MM.1S (cell line): ENCODE data around the gene ADPRS.

Experiments
- DNase-seq: peaks from one replicate; pipeline ENCODE4 v3.0.0-alpha.2; 2015
- H2AFZ ChIP-seq: fragments of 300-600 bp; sonication (generic); 2 replicates; pipeline ENCODE4 v1.6.0; 2016; ENCODE audit warnings: antibody characterized with exemption, low read length
- H3F3A ChIP-seq: fragments of 300-600 bp; sonication (generic); 2 replicates; pipeline ENCODE4 v1.6.1; 2016; ENCODE audit warnings: mild to moderate bottlenecking, antibody characterized with exemption, low read length, moderate library complexity, mixed read lengths; ENCODE audit not compliant: insufficient read depth
- H3K27ac ChIP-seq: fragments of 300-600 bp; sonication (generic); 2 replicates; pipeline ENCODE4 v1.5.1; 2016; ENCODE audit warnings: mild to moderate bottlenecking, low read length
- H3K27me3 ChIP-seq: fragments of 300-600 bp; sonication (generic); replicated peaks from 2 replicates; pipeline ENCODE4 v1.6.0; 2016; ENCODE audit warnings: low read length; ENCODE audit not compliant: insufficient read depth
- H3K36me3 ChIP-seq: fragments of 300-600 bp; sonication (generic); replicated peaks from 2 replicates; pipeline ENCODE4 v1.6.1; 2016; ENCODE audit warnings: mild to moderate bottlenecking, low read length, mixed read lengths; ENCODE audit not compliant: insufficient read depth
- H3K4me1 ChIP-seq: fragments of 300-600 bp; sonication (generic); 2 replicates; pipeline ENCODE4 v1.6.1; 2016; ENCODE audit warnings: low read length, mixed read lengths
- H3K4me2 ChIP-seq: fragments of 300-600 bp; sonication (generic); 2 replicates; pipeline ENCODE4 v1.6.0; 2016; ENCODE audit warnings: low read depth, low read length
- H3K4me3 ChIP-seq: fragments of 300-600 bp; sonication (generic); 2 replicates; pipeline ENCODE4 v1.5.1; 2016; ENCODE audit warnings: low read length, mixed read lengths
- H3K79me2 ChIP-seq: fragments of 300-600 bp; sonication (generic); 2 replicates; pipeline ENCODE4 v1.6.1; 2016; ENCODE audit warnings: mixed run types, low read length, mixed read lengths
- H3K9ac ChIP-seq: fragments of 300-600 bp; sonication (generic); 2 replicates; pipeline ENCODE4 v1.6.1; 2016; ENCODE audit warnings: low read length, mixed read lengths
- H3K9me2 ChIP-seq: fragments of 300-600 bp; sonication (generic); replicated peaks from 2 replicates; pipeline ENCODE4 v1.6.1; 2016; ENCODE audit warnings: mild to moderate bottlenecking, low read length, mixed read lengths; ENCODE audit not compliant: insufficient read depth
- H3K9me3 ChIP-seq: fragments of 300-600 bp; sonication (generic); replicated peaks from 2 replicates; pipeline ENCODE4 v1.6.1; 2016; ENCODE audit warnings: mild to moderate bottlenecking, low read length, mixed read lengths; ENCODE audit not compliant: insufficient read depth
- H4K20me1 ChIP-seq: fragments of 300-600 bp; sonication (generic); 2 replicates; pipeline ENCODE4 v1.6.1; 2016; ENCODE audit warnings: mild to moderate bottlenecking, low read length, moderate library complexity, mixed read lengths; ENCODE audit not compliant: insufficient read depth
- CTCF ChIP-seq: fragments of 300-600 bp; sonication (generic); IDR thresholded peaks from 2 replicates; pipeline ENCODE4 v1.5.1; 2016; ENCODE audit warnings: antibody characterized with exemption, low read length, mixed read lengths
- EZH2 ChIP-seq: fragments of 300-600 bp; sonication (generic); optimal IDR thresholded peaks from 2 replicates; pipeline ENCODE3; 2017; ENCODE audit warnings: low read depth, mild to moderate bottlenecking, antibody characterized with exemption, low read length, mixed read lengths
- EZH2phosphoT487 ChIP-seq: fragments of 300-600 bp; sonication (generic); IDR thresholded peaks from 2 replicates; pipeline ENCODE4 v1.6.1; 2018; ENCODE audit warnings: antibody characterized with exemption, low read length

Gene ADPRS

GRCh38 chr1:36114371-36114770 is 25.7 kb downstream of the ADPRS start:
- Histone ChIP-seq H2AFZ (no peak overlapping the region), H3K4me1 (no peaks in the 10 kb centered on the region), H3K4me2 (no peak overlapping the region)

GRCh38 chr1:36115200-36115669 is 26.5 kb downstream of the ADPRS start:
- H3K4me1 ChIP-seq, result no peaks in the 10 kb centered on the region
- no peaks in the 10 kb centered on the region for H4K20me1 ChIP-seq
- H3K27me3 ChIP-seq, result no peaks in the 10 kb centered on the region
- H3K9ac ChIP-seq, result no peak overlapping the region
- no peaks in the 10 kb centered on the region for H3K79me2 ChIP-seq
- DNase-seq, result no peak
- no peak overlapping the region for H3K27ac ChIP-seq
- no peak overlapping the region for H3K4me3 ChIP-seq
- H2AFZ ChIP-seq, result no peak overlapping the region
- H3K9me2 ChIP-seq, result no peaks in the 10 kb centered on the region
- TF ChIP-seq CTCF (no peak), EZH2 (no peak), EZH2phosphoT487 (no peak)
- H3K4me2 ChIP-seq, result no peak overlapping the region
- H3K36me3 ChIP-seq, result no peaks in the 10 kb centered on the region
- no peaks in the 10 kb centered on the region for H3F3A ChIP-seq
- no peaks in the 10 kb centered on the region for H3K9me3 ChIP-seq

More at GRCh38 chr1:36114371-36114770, 25.7 kb downstream of the ADPRS start:
- no peak overlapping the region for H3K27ac ChIP-seq
- H3K9me2 ChIP-seq, result no peaks in the 10 kb centered on the region
- no peak for TF ChIP-seq CTCF
- TF ChIP-seq EZH2, result no peak
- TF ChIP-seq EZH2phosphoT487, result no peak
- no peak overlapping the region for H3K4me3 ChIP-seq
- DNase-seq, result no peak
- no peaks in the 10 kb centered on the region for H3K36me3 ChIP-seq
- no peaks in the 10 kb centered on the region for H4K20me1 ChIP-seq
- no peaks in the 10 kb centered on the region for H3F3A ChIP-seq
- no peak overlapping the region for H3K9ac ChIP-seq
- no peaks in the 10 kb centered on the region for H3K79me2 ChIP-seq
- no peaks in the 10 kb centered on the region for H3K9me3 ChIP-seq
- H3K27me3 ChIP-seq, result no peaks in the 10 kb centered on the region

- Histone ChIP-seq H3K9me3 (no peaks in the 10 kb centered on the region), H3K79me2 (no peaks in the 10 kb centered on the region), H3K4me3 (no peak overlapping the region), H3K4me2 (no peak overlapping the region), H3K9ac (no peak overlapping the region), H3K27me3 (no peaks in the 10 kb centered on the region), H3F3A (no peaks in the 10 kb centered on the region), H3K27ac (no peak overlapping the region), H4K20me1 (no peaks in the 10 kb centered on the region), H3K4me1 (no peaks in the 10 kb centered on the region), H2AFZ (no peak overlapping the region), H3K36me3 (no peaks in the 10 kb centered on the region), H3K9me2 (no peaks in the 10 kb centered on the region)
- DNase-seq, result no peak
- no peak for TF ChIP-seq EZH2phosphoT487
- no peak for TF ChIP-seq CTCF
- TF ChIP-seq EZH2, result no peak
Measured at GRCh38 chr1:36115931-36116330, 27.2 kb downstream of the ADPRS start.
